Ovary (tissue), 3 donors: ENCODE results near the gene TCP11X2.

ENCODE experiments used
- POLR2A ChIP-seq: fragments of 450-650 bp; IDR thresholded peaks from one replicate; pipeline ENCODE4 v1.6.1; 2017; ENCODE audit warnings: antibody characterized with exemption, mild to moderate bottlenecking, moderate library complexity
- TF ChIP-seq, protein P1 (sequence below), 3 donors: fragments of 450-650 bp in 2 of 3; fragments of 200-600 bp in 1 of 3; IDR thresholded peaks; one replicate each; pipeline versions ENCODE4 v1.5.1 to v1.8.0; 2016 to 2022; ENCODE audit warnings: antibody characterized with exemption in 3 of 3, mild to moderate bottlenecking in 1 of 3
- donor health status: DM: no; HTN: no; CAD: no.

DNA sequence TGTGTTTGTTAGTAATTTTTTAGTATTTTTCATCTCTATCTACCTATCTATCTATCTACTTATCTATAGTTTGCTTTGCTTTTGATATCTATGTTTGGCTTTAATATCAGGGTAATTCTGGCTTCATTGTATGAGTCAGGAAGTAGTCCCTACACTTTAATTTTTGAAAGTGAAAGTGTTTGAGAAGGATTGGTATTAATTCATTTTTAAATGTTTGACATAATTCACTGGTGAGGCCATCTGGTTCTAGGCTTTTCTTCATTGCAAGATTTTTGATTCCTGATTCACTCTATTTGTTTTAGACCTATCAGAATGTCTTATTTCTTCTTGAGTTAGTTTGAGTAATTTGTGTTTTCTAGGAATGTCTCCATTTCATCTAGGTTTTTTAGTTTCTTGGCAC lies 20.2 kb upstream of the TCP11X2 start:
- TF ChIP-seq, protein P1, sequence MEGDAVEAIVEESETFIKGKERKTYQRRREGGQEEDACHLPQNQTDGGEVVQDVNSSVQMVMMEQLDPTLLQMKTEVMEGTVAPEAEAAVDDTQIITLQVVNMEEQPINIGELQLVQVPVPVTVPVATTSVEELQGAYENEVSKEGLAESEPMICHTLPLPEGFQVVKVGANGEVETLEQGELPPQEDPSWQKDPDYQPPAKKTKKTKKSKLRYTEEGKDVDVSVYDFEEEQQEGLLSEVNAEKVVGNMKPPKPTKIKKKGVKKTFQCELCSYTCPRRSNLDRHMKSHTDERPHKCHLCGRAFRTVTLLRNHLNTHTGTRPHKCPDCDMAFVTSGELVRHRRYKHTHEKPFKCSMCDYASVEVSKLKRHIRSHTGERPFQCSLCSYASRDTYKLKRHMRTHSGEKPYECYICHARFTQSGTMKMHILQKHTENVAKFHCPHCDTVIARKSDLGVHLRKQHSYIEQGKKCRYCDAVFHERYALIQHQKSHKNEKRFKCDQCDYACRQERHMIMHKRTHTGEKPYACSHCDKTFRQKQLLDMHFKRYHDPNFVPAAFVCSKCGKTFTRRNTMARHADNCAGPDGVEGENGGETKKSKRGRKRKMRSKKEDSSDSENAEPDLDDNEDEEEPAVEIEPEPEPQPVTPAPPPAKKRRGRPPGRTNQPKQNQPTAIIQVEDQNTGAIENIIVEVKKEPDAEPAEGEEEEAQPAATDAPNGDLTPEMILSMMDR (IDR thresholded peaks at IDR 0.05), result no peak
- TF ChIP-seq POLR2A, result no peak
